Activated effector memory CD4-positive, alpha-beta T cell treated with anti-CD3 and anti-CD28 coated beads, Interleukin-2, amount 50 U/mL, for 16 hours (primary cell): ENCODE results near the gene HSPB7.

Source experiments
- DNase-seq: peaks from one replicate; pipeline ENCODE4 v3.0.0-alpha.2; 2020

HSPB7 gene

DNA sequence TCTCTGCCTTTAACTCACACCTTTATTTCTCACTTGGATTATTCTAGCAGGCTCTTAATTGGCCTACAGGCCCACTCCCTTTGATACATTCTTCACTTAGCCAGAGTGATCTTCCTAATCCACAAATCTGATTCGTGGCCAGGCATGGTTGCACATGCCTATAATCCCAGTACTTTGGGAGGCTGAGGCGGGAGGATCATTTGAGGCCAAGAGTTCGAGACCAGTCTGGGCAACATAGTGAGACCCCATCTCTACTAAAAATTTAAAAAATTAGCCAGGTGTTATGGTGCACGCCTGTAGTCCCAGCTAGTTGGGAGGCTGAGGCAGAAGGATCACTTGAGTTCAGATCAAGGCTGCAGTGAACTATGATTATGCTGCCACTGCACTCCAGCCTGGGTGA, 44.1 kb downstream of the HSPB7 start:
- DNase-seq: peak; percentile 19

DNA sequence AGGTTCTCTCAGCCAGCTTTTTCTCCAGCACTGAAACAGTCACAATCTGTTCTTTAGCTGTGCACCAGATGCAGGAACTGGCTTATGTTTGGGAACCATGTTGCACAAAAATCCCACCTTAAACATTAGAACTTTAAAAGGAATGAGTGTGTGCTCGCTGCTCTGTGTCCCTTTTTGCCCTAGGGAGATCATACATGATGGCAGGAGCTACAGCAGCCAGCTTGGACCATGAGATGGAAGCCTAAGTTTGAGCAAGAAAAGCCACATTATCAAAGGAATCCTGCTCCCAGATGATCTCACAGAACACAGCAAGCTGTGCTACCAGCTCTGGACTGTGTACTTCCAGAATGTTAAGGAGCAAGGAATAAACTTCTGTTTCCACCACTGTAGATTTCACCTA, 45.4 kb downstream of the HSPB7 start:
- peak; percentile 17 for DNase-seq

DNA sequence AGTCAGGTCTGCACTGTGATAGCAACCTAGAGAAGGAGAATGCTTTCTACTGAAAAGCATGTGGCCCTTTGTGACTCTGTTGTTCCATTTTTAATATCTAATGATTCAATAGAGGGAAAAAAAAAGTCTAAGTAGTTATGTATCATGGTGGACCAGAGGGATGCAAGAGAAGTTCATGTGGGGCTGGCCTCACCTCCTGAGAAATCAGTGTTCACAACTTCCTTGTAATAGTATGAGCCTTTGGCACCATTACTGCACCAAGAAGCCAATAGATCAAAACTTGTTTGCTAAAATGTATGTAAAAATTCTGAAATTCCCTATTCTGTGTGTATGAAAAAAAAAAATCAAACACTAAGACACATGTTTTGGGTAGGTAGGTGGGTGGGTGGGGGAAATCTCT, 46.9 kb downstream of the HSPB7 start:
- DNase-seq: peak; percentile 4

DNA sequence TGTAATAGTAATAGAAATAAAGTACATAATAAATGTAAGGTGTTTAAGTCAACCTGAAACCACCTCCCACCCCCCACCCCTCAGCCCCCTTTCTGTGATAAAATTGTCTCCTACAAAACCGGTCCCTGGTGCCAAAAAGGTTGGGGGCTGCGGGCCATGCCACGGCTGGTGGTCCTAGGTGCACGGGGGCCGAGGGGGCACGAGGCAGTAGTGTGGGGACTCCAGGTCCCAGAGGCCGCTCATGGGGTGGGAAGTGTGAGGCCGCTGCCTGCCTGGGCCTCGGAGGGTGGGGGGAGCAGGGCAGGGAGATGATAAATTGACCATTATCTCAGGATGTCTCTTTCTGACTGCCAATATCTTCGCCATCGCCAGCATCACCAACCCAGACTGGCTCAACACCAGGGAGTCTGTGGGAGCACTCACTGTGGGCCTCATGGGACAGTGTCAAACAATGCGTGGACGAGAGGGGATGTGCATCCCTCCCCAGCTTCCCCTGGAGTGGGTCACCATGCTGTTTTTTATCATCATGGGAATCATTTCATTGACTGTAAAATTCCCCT, 48.4 kb downstream of the HSPB7 start:
- DNase-seq: peak; percentile 60

DNA sequence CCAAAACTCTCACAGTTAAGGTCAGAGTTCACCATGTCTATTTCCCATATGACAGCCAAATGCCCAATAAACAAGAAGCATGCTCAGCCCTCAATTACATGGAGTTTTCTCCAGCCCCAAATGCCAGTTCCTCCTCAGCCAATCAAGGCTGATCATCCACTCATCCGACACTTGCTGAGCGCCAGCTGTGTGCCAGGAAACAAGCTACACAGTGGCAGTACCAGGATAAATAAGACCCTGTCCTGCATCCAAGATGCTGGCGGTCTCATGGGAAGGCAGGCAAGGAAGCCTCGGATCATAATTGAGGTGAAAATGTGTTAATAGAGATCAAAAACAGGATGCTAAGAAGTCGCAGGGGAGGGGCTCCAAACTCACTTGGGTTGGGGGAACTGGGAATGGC, 49.7 kb downstream of the HSPB7 start:
- peak; percentile 33 for DNase-seq

DNA sequence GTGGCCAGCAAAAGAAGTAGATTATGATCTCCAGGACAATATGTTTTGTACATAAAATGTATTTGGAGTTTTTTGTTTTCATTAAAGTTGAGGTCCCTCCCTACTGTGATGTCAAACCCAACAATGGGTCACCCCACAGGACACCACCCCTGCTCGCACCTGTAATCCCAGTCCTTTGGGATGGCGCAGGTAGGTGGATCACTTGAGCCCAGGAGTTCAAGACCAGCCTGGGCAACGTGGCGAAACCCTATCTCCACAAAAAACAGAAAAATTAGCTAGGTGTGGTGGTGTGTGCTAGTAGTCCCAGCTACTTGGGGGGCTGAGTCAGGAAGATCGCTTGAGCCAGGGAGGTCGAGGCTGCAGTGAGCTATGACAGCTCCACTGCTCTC, 50.9 kb downstream of the HSPB7 start:
- DNase-seq: peak; percentile 31

DNA sequence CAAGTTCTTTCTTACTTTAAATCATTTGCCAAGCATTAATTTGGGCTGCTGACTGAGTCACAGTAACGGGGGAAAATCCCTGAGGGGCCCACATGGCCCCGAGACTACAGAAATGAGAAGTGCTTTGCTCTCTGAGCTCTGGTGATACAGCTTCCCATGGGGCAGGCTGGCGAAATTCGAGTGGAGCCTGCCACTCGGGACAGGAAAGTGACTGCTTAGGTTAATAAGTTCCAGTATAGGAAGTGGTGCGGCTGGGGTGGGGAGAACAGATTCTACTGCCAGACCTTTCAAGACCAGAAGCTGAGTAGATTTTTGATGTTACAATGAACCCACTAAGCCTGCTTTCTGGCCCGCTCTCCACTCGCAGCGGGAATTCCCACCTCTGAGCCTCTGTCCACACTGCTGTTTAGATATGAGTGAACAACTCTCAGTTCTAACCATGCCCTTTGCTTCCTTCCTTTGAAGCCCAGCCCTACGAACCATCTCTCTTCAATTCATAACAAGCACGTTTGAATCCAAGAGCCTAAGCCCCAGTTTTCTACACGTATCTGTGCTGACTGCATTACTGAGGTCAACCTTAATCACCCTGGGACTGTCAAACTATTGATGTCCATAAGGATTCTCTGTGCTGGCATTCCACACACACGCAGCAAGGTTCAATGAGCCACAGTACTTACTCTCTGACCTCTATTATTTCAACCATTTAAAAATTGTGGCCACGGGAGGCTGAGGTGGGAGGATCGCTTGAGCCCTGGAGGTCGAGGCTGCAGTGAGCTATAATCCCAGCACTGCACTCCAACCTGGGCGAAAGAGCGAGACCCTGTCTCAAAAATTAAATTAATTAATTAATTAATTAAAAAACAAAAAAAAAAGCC, 51.5 kb downstream of the HSPB7 start:
- DNase-seq: peak; percentile 92

DNA sequence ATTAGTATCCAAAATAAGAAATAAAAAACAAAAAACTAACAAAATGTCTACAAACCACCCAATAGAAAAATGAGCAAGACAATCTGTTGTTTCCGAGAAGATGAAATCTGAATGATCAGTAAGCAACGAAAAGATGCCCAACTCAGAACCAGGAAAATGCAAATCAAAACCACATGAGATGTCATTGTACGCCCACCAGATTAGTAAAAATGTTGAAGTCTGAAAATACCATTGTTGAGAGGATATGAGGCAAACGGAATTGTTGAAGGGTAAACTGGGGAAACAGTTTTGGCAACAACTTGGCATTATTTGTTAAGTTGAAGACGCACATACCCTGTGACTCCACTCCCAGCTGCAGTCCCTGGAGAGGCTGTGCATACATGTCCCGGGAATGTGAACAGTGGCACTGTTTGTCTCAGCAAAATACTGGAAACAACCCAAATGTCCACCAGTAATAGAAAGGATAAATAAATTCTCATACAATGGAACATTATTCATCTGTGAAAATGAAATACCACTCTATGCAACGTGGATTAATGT, 52.5 kb downstream of the HSPB7 start:
- DNase-seq: peak; percentile 66
